Nucleus accumbens (tissue), 56 donors: ENCODE results near the gene HOXC13.

ENCODE experiments used
- DNase-seq, 56 donors: peaks; one replicate each; lab custom pipeline; 2025; lab: John Stamatoyannopoulos, UW

Gene HOXC13

GRCh38 chr12:53977596-53978445 lies 39.2 kb downstream of the HOXC13 start:
- DNase-seq = no peak

DNA sequence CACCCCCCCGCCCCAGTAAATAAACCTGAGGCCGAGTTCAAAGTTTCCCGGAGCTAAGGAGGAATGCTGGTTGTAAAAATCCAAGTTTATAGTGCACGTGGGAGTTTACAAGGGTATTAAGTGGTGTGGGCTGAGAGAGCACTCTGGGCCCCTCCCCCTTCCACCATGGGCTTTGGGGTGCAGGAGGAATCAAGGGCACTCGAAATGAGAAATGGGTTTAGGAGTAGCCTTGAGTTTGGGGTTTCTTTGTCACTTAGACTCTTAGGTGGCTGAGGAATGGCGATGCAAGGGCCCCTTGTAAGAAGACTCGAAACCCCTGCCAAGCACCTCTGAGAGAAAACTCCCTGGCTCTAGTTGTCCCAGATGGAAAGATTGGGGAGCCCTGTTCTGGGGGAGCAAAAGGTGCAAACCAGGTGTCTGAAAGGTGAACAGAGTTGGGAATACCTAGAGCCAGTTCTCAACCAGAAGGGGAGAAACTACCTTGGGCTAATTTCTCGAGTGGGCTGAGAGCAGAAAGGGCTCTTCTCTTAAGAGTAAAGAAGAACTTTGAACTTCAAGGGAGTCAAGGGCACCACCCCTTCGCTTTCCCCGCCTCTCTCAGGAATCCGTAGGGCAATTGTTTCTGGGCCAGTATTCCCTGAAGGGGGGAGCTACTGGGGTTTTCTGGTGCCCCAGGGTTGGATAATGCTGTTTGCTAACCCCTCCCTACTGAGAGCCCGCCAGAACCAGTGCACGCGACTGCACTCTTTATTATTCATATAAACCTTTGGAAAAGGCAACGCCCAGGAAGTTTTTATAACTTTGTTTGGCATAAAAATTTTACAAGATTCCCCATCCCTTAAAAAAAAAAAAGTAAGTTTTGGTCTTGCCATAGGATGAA lies 40.1 kb downstream of the HOXC13 start:
- DNase-seq = no peak

- no peak for DNase-seq
Observed at GRCh38 chr12:53980104-53980801, 41.6 kb downstream of the HOXC13 start.

DNA sequence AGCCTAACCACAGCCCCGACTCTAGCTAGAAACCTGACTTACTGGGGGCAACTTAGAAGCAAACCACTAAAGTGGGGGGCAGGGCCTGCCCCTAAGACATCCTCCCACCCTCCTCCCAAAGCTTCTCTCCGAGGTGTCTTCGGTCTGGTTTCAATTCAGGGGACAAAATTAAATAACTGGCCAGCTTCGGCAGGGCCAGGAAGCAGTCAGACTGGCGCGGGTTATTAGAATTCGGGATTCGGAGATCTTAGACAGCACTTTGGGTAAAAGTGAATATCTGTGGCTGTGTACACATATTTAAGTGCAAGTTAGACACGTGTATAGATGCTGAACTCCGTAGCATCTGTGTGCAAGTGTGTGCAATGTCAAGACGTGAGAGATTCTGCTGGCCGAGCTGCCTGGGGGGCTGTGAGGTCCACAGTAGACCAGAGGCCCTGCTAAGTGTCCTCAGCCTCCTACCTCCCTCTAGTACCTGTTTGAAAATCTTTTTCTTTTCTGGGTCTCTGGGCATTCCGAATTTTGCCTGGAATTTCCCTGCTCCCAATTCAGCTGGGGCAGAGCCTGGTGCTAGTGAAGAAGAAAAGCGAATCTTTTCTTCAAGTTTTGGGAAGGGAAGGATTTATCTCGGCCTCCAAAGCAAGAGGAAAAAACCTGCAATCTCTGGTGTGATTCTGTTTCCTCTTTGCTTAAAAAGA lies 42.3 kb downstream of the HOXC13 start:
- DNase-seq = no peak

- DNase-seq = no peak
Observed at GRCh38 chr12:53981634-53982565, 43.3 kb downstream of the HOXC13 start.

DNA sequence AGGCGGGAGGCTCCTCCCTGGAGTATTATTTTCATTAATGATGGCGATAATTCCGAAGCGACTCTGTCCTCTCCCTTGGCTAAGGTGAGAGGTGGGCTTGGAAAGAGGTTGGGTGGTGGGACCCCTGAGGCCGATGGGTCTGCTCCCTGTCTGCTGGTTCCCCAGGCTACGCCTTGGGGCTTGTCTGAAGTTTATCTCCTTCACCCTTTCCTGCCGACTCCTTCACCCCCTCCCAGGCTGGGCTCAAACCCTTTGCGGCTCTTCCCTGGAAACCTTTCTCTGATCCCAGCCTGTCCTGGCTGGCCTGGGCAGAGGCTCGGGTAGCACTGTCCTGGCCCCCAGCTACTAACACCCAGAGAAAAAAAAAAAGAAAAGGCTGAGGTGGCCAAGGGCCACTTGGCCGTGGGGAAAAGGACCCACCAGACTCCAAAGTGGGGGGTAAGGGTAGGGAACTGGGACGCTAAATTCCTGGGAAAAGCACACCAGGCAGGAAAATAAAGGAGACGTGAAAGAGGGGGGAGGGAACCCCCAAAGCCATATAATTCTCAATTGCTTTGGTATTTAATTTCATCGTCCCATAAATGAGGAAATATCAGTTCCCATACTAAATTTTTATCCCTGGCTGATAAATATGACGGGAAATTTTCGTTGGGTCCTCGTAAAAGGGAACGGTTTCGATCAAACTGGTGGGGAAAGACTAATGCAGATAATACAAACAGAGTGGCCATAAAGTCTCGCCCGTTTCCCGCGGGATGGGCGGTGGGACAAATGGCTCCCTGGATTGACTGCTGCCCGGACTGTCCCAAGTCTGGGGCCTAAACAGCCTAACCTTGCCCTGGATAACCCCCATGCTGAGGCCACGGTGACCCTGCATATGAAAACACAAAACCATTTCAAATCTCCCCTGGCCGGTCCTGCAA lies 44.3 kb downstream of the HOXC13 start:
- DNase-seq = no peak

DNA sequence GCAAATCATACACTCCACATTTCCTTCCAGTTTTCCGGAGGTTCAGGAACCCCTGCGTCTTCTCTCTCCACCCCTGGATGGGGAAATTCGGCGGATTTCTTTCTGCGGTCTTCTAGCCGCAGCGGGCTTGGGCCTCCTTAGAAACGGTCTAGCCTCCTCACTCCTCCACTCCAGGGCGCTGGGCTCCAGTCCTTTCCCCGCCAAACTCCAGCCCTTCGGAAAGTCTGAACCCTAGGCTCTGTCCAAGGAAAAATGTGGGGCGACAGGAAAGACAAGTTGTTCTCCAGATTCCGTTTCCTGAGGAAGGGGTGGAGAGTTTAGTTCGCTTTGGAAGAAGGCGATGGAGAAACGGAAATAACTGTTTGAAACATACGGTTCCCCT lies 44.9 kb downstream of the HOXC13 start:
- no peak for DNase-seq

- no peak for DNase-seq
Observed at GRCh38 chr12:53983950-53984572, 45.4 kb downstream of the HOXC13 start.

DNA sequence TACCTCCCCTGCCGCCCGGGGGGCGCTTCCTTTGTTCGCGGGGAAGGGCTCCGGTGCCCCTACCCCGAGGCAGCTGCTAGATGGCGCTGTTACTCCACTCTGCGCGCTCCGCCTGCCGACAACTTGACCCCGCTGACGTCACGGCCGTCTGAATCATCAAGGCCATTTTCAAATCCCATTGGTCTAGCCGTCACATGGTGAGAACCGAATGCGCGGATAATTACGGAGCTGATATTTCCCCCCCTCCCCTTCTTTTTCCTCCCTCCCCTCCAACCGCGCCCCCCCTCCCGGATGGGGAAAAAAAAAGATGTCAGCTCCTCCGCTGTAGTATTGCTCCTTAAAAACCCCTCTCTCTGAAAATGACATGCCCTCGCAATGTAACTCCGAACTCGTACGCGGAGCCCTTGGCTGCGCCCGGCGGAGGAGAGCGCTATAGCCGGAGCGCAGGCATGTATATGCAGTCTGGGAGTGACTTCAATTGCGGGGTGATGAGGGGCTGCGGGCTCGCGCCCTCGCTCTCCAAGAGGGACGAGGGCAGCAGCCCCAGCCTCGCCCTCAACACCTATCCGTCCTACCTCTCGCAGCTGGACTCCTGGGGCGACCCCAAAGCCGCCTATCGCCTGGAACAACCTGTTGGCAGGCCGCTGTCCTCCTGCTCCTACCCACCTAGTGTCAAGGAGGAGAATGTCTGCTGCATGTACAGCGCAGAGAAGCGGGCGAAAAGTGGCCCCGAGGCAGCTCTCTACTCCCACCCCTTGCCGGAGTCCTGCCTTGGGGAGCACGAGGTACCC lies 46.5 kb downstream of the HOXC13 start, which contains the start of gene HOXC10:
Gene HOXC10, plus strand, starts transcription at position 246 of the 791 bp plus-strand sequence. Its CDS starts 114 bp downstream, at position 360.
- DNase-seq = peak in 24 of 56 donors; percentile 1 to 66 (median 14)

DNA sequence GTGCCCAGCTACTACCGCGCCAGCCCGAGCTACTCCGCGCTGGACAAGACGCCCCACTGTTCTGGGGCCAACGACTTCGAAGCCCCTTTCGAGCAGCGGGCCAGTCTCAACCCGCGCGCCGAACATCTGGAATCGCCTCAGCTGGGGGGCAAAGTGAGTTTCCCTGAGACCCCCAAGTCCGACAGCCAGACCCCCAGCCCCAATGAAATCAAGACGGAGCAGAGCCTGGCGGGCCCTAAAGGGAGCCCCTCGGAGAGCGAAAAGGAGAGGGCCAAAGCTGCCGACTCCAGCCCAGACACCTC lies 47.0 kb downstream of the HOXC13 start:
- DNase-seq = no peak

DNA sequence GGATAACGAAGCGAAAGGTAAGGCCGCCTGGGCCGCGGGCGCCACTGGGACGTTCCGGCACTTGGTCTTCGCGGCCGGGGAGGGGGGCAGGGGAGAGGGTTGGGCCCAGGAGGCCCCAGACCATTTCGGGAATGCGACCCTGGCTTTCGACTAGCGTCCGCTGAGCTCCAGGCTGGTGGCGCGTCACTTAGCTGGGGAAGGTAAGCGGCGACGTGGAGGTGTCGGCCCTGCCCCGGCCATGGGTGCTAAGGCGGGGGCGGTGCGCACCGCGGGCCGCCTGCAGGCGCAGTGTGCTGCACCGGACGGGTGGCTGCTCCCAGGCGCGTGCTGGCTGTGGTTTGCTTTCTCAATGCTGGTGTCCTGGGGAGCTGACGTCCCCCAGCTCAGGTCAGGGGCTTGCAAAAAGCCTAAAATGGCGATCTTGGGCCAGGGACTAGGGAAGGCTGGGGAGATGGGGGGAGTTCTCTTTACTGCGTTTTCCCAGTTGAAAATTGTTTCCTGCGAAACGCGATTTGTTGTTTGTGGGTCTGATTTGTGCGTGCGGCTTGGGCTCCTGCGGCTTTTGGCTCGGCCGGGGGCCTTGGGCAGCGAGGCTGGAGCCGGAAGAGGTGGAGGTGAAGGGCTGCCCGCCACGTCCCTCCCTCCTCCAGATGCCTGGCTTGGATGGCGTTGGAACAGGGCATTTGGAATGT lies 47.5 kb downstream of the HOXC13 start:
- no peak for DNase-seq

DNA sequence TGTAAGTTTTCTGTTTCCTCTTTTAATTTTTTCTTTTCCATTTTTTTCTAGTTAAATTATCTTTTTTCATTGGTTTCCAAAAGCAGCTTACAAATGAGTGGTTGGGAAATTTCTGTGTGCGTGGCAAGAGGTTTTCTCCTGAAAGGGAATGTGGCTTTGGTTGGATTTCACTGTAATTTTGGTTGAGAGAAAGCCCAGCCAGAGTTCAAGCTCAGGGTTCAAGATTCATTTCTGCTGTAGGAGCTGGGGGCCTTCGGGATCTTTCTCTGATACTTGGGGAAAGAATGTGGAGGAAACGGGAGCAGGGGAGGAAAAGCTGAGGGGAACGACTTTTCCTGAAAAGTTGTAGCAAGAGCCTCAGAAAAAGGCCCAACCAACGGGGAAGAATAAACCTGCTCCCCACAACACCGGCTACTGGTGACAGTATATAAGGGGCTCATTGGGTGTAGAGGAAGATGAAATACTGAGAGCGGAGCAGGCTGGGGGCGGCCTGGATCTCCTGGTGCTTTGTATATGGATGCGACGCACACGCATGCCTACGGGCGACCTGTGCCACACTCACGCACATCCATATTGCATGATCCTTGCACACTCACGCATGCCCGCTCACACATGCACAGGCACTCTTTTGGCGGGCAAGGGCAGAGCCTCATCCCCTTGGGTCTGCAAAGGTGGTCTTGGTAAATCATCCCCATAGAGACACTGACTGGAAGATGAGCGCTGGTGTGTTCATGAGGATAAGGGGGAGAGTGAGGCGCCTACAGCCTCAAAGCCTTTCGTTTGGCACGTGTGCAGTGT lies 48.3 kb downstream of the HOXC13 start:
- DNase-seq = no peak

GRCh38 chr12:53987787-53988230 lies 49.2 kb downstream of the HOXC13 start:
- DNase-seq = no peak

- DNase-seq = no peak
Observed at GRCh38 chr12:53988541-53989226, 50.1 kb downstream of the HOXC13 start.
